HL-60 (cell line): ENCODE measurements around the gene MVB12A.

Experiments
- DNase-seq, 2 experiments: peaks; one replicate each; pipeline ENCODE4 v3.0.0-alpha.2; 2010 to 2020; ENCODE audit warnings: low read depth in 1 of 2, low spot score in 1 of 2
- H3K27ac ChIP-seq: fragments of 250-450 bp; sonication (Bioruptor Pico); replicated peaks from 2 replicates; pipeline ENCODE4 v1.5.1; 2020; ENCODE audit warnings: mild to moderate bottlenecking, moderate library complexity
- H3K27me3 ChIP-seq: fragments of 250-450 bp; sonication (Bioruptor Pico); 2 replicates; pipeline ENCODE4 v1.5.1; 2021; ENCODE audit warnings: mild to moderate bottlenecking, moderate library complexity; ENCODE audit not compliant: insufficient read depth, poor library complexity, severe bottlenecking
- H3K4me3 ChIP-seq: replicated peaks from 2 replicates; pipeline ENCODE4 v1.5.1; 2011; ENCODE audit warnings: mild to moderate bottlenecking, control low read depth, low read length; ENCODE audit not compliant: insufficient read depth
- GABPA ChIP-seq: IDR thresholded peaks from 2 replicates; pipeline ENCODE4 v1.6.1; 2012; ENCODE audit warnings: low read depth
- POLR2AphosphoS5 ChIP-seq: IDR thresholded peaks from 2 replicates; pipeline ENCODE4 v1.6.1; 2012; ENCODE audit warnings: low read depth
- SPI1 ChIP-seq: IDR thresholded peaks from 2 replicates; pipeline ENCODE4 v1.6.1; 2012; ENCODE audit warnings: low read depth, mild to moderate bottlenecking, borderline replicate concordance
- TF ChIP-seq, protein P1 (sequence below): IDR thresholded peaks from 2 replicates; pipeline ENCODE4 v1.6.1; 2012; ENCODE audit warnings: low read depth; ENCODE audit not compliant: insufficient replicate concordance
- TF ChIP-seq, protein P2 (sequence below): IDR thresholded peaks from one replicate; pipeline ENCODE4 v1.5.1; 2011; ENCODE audit warnings: low read length, control low read depth, inconsistent platforms; ENCODE audit not compliant: insufficient read depth

The MVB12A gene

DNA sequence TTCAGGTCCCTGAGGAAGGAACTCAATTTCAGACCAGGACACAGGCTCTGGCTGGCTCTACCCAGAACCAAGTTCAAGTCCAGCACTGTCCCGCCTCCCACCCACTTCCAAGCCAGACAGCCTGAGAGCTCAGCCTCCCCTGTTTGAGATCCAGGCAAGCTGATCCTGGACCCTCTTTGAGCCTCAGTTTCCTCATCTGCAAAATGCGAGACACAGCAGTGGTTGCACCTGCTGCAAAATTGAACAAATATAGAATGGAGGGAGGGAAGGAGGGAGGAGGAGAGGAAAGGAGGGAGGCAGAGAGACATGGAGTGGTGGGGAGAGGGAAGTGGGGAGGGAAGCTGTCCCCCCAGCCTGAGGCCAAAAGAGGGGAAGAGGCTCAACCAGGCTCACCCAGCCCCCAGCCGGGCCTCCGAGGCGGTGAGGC is 27.9 kb downstream of the MVB12A start:
- no peak overlapping the region for H3K4me3 ChIP-seq
- no peak overlapping the region for H3K27ac ChIP-seq
- TF ChIP-seq, protein P1, sequence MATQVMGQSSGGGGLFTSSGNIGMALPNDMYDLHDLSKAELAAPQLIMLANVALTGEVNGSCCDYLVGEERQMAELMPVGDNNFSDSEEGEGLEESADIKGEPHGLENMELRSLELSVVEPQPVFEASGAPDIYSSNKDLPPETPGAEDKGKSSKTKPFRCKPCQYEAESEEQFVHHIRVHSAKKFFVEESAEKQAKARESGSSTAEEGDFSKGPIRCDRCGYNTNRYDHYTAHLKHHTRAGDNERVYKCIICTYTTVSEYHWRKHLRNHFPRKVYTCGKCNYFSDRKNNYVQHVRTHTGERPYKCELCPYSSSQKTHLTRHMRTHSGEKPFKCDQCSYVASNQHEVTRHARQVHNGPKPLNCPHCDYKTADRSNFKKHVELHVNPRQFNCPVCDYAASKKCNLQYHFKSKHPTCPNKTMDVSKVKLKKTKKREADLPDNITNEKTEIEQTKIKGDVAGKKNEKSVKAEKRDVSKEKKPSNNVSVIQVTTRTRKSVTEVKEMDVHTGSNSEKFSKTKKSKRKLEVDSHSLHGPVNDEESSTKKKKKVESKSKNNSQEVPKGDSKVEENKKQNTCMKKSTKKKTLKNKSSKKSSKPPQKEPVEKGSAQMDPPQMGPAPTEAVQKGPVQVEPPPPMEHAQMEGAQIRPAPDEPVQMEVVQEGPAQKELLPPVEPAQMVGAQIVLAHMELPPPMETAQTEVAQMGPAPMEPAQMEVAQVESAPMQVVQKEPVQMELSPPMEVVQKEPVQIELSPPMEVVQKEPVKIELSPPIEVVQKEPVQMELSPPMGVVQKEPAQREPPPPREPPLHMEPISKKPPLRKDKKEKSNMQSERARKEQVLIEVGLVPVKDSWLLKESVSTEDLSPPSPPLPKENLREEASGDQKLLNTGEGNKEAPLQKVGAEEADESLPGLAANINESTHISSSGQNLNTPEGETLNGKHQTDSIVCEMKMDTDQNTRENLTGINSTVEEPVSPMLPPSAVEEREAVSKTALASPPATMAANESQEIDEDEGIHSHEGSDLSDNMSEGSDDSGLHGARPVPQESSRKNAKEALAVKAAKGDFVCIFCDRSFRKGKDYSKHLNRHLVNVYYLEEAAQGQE, result no peak
- no peak for DNase-seq
- peaks cover 4% of the 10 kb centered on the region for H3K27me3 ChIP-seq

DNA sequence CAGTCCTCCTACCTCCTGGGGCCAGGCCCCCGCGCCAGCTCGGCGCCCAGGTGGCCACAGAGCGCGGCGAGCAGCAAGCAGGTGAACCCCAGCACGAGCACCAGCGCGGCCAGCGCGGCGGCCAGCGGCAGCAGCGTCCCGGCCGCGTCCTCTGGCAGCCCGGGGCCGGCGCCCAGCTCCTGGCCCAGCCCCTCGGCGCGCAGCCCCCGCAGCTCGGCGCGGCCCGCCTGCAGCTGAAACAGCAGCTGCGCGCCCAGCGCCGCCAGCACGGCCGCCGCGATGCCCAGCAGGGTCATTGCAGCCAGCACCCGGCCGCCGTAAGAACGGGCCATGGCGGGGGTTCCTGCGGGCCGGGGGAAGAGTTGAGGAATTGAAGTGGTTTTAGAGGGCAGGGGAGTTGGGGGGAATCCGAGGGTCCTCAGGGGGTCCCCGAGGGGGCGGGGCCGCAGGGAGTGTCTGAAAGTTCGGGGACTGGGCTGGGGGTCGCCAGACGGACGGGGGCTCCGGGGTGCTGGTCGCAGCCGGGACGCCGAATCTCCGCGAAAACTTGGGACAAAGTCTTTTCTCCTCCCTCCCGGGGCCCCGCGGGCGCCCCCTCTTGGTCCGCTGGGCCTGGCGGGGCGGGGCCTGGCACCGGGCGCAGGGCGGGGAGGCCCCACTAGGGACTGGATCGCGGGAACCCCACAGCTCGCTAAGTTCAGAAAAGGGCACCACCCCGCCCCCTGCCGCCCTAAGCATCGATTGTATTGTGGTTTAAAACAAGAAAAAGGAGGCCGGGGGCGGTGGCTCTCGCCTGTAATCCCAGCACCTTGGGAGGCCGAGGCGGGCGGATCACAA is 28.5 kb downstream of the MVB12A start, which contains the start of gene TMEM221:
TSS of gene TMEM221 (minus strand) at position 538 of the 837 bp plus-strand sequence. CDS start at position 332, 206 bp downstream.
- peak; percentile 32 to 55 for DNase-seq
- TF ChIP-seq, protein P2, sequence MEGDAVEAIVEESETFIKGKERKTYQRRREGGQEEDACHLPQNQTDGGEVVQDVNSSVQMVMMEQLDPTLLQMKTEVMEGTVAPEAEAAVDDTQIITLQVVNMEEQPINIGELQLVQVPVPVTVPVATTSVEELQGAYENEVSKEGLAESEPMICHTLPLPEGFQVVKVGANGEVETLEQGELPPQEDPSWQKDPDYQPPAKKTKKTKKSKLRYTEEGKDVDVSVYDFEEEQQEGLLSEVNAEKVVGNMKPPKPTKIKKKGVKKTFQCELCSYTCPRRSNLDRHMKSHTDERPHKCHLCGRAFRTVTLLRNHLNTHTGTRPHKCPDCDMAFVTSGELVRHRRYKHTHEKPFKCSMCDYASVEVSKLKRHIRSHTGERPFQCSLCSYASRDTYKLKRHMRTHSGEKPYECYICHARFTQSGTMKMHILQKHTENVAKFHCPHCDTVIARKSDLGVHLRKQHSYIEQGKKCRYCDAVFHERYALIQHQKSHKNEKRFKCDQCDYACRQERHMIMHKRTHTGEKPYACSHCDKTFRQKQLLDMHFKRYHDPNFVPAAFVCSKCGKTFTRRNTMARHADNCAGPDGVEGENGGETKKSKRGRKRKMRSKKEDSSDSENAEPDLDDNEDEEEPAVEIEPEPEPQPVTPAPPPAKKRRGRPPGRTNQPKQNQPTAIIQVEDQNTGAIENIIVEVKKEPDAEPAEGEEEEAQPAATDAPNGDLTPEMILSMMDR, result peak; percentile 32
- TF ChIP-seq, protein P1, result no peak
- peak within 1 kb of the TSS; percentile 40 for H3K4me3 ChIP-seq
- peaks cover 4% of the 10 kb centered on the region for H3K27me3 ChIP-seq
- no peak within 1 kb of the TSS for H3K27ac ChIP-seq

DNA sequence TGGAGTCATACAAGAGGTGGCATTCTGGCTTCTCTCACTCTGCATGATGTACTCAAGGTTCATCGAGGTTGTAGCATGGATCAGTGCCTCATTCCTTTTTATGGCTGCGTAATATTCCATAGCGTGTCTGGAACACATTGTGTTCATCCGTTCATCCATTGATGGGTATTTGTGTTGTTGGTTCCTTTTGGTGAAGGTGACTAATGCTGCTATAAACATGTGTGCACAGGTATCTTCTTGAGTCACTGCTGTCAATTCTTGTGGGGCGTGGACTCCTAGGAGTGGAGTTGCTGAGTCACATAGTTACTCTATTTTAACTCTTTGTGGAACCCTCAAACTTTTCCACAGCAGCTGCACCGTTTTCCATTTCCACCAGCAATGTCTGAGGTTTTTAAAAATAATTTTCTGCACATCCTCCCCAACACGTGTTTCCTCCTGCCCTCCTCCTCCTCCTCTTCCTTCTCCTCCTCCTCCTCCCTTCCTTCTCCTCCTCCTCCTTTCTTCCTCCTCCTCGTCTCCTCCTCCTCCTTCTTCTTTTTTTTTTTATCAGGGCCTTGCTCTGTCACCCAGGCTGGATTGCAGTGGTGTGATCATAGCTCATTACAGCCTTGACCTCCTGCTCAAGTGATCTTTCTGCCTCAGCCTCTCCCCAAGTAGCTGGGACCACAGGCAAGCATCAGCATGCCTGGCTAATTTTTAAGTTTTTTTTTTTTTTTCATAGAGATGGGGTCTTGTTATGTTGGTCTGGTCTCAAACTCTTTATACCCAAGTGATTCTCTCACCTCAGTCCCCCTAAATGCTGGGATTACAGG is 30.6 kb downstream of the MVB12A start:
- TF ChIP-seq, protein P2, result no peak
- TF ChIP-seq, protein P1, result no peak
- TF ChIP-seq SPI1, result no peak
- no peak for TF ChIP-seq GABPA
- TF ChIP-seq POLR2AphosphoS5, result no peak
- DNase-seq, result peak; percentile 42
- H3K4me3 ChIP-seq, result no peak overlapping the region

More for the DNA sequence above, 30.6 kb downstream of the MVB12A start:
- Histone ChIP-seq H3K27ac (no peak overlapping the region), H3K27me3 (peaks cover 4% of the 10 kb centered on the region)
